Embryonic facial prominence (tissue), 1 donor: ENCODE results near the gene ZFTA.
"Not testable (repeated sequence)": the region's sequence is repeated elsewhere in the genome, so short reads cannot be mapped to it uniquely, and the experiment has no call there.

Source experiments
- DNase-seq: peaks from one replicate; pipeline ENCODE4 v3.0.0-alpha.2; 2016; ENCODE audit errors: extremely low spot score

ZFTA gene

DNA sequence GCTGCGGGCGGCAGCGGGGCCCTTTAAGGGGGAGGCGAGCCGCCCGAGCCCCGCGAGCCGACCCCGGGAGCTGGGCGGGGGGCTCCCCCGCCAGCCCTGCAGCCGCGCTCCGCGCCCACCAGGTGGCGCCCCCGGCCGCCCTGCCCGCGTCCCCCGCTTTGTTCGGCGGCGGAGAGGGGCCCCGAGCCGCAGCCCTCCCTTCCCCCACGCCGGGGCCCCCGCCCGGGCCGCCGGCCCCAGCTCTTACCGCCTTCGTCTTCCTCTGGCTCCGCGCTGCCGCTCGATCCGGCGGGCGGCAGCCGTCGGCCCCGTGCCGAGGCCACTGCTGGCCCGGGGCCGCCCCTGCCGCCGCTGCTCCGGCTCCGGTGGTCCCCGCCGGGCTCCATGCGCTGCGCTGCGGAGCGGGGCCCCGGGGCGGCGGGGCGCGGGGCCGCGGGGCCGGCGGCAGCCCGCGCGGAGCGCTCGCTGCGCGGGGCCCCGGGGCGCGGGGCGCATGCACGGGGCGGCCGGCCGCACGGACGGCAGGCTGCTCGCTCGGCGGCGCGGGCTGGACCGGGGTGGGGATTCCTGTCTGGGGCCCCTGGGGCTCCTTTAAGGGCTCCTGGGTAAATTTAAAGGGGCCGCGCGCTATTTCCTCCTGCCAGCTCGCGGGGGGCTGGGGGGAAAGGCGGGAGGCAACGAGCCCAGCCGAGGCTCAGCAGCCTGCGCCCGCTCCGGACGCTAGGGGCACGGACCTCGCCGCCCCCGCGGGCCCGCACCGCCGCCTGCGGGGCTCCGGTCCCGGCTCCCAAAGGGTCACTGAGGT, at the start of gene ZFTA:
Gene ZFTA, minus strand, starts transcription at position 539 of the 805 bp plus-strand sequence. Its CDS starts 153 bp downstream, at position 386.
- DNase-seq: no peak

DNA sequence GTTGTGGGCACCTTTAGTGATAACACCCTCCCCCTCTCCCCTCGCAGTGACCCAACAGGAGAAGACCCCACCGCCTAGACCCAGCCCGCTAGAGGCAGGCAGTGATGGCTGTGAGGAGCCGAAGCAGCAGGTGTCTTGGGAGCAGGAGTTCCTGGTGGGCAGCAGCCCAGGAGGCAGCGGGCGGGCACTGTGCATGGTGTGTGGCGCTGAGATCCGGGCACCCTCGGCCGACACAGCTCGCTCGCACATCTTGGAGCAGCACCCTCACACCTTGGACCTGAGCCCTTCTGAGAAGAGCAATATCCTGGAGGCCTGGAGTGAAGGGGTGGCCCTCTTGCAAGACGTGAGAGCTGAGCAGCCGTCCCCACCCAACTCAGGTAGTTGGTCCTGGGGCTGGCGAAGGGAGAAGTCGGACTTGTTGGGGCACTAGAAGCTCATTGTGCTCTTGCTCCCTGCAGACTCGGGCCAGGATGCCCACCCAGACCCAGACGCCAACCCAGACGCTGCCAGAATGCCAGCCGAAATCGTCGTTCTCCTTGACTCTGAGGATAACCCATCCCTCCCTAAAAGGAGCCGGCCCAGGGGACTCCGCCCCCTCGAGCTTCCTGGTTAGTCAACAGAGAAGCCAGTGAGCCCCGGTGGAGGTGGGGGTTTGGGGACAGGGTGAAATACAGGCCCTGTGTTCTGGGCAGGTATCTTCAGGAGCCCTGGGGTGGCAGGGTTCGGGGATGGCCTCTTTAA, 49.4 kb upstream of the ZFTA start:
- DNase-seq: no peak

DNA sequence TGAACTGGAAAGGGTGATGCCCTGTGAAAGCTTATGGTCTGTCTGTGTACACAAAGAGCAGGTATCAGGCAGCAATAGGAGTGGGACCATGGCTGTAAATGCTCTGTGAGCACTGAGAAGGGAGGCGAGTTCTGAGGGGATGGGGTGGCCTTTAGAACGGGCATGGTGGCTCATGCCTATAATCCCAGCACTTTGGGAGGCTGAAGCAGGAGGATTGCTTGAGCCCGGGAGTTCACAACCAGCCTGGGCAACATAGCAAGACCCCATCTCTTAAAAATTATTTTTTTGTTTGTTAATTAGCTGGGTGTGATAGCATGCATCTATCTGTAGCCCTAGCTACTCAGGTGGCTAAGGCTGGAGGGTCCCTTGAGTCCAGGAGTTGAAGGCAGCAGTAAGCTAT, 48.2 kb upstream of the ZFTA start:
- DNase-seq: no peak

DNA sequence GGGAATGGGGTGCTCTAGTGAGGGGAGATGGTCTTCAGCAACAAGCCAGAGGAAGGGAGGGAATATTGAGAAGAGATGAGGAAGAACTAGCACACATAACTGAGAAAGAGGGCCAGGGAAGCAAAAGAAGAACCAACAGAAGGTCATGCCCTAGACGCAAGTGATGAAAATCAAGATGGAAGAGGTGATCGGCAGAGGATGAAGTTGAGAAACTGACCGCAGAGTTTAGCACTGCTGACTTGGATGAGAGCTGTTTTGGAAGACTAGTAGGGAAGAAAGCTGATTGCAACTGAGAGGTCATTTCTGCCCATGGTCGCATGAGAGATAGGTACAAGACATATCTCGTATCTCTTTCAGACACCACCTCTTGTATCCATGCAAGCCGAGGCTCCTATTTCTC, 47.6 kb upstream of the ZFTA start:
- no peak for DNase-seq

DNA sequence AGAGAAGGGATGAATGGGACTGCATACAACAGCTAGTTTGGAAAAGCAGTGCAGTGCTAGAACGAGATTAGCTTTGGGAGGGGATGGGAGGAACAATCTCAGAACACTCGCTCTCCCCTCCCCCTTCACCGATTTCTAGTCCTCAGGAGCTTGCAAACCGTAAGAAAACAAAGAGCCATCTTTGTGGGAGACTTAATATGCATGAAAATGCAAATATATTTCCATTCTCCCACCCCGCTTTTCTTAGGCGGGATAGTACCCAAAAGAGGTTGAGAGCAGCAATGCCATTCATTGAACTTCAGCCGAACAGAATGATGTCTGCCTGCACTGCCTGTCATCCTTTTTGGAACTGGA, 45.8 kb upstream of the ZFTA start:
- no peak for DNase-seq

DNA sequence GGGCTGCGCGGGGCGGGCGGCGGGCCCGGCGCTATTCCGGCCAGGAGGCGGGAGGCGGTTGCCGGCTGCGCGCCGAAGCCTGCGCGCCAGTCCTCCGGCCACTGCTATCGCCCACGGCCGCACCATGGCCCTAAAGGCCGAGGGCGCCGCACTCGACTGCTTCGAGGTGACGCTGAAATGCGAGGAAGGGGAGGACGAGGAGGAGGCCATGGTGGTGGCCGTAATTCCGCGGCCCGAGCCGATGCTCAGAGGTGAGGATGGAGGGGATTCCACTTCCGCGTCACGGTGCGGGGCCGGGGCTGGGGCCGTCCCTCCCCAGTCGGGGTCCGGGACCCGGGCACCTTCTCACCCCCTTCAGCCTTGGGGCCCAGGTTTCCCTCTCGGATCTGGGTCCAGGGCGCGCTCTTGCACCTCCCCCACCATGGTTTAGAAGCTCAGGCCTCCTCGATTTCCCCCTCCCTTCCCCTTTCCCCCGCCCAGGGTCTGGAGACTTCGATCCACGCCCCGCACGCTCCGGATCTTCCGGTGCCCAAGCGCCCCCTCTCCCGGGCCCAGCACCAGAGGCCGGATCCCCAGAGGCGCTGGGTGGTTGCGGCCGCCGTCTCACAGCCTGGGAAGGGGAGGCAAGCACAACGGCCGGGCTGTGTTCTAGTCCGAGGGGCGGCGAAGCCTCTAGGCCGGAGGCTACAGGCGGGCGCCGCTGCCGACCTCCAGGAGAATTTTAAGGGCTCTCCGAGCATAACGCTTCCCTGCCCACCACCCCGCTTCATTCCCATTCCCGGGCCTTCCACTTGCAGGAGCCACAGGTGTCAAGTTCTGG, 45.2 kb upstream of the ZFTA start:
- DNase-seq: no peak

DNA sequence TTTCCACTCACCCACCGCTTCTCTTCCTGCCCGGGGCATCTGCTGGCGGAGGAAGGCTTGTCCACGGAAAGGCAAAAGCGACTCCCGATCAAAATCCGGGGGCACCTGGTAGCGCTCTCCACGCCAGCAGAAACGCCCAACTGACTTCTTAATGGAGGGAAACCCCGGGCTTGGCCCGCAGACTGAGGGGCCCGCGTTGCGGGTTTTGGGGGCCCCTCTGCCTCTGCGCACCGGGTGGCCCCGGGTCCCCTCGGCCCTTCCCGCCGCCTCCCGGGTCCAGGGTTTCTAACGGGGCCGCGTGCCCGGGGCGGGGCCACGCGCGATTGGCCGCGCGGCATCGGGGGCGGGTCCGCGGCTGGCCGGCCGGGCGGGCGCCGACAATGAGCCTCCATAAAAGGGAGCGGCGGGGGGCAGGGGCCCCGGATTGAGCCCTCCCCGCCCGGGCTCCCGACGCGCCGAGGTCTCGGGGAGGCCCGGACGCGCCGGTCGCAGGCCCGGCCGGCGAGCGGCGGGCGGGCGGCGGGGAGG, 44.5 kb upstream of the ZFTA start, which contains the start of gene SPINDOC:
Gene SPINDOC, plus strand, starts transcription at position 422 of the 528 bp plus-strand sequence. CDS start 231 bp downstream, outside the sequence.
- no peak for DNase-seq

DNA sequence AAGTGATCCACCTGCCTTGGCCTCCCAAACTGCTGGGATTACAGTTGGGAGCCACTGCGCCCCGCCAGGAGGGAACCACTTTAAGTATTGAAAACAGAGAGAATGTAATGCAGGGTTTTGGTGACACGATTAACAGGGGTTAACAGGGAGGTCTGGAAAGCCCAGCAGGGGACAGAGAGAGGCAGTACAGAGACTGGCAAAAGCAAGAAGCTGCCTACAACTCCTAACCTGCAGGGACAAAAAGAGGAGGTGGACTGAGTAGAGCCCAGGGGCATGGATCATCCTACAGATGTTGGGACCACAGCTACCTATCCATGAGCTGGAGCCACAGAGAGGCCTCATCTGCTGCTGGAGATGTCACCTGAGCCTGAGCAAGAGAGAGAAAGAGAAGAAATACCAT, 42.9 kb upstream of the ZFTA start:
- DNase-seq: no peak

DNA sequence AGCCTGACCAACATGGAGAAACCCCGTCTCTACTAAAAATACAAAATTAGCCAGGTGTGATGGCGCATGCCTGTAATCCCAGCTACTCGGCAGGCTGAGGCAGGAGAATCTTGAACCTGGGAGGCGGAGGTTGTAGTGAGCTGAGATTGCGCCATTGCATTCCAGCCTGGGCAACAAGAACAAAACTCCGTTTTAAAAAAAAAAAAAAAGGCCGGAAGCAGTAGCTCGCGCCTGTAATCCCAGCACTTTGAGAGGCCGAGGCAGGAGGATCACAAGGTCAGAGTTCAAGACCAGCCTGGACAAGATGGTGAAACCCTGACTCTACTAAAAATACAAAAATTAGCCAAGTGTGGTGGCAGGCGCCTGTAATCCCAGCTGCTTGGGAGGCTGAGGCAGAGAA, 41.8 kb upstream of the ZFTA start:
- not testable (repeated sequence) for DNase-seq

DNA sequence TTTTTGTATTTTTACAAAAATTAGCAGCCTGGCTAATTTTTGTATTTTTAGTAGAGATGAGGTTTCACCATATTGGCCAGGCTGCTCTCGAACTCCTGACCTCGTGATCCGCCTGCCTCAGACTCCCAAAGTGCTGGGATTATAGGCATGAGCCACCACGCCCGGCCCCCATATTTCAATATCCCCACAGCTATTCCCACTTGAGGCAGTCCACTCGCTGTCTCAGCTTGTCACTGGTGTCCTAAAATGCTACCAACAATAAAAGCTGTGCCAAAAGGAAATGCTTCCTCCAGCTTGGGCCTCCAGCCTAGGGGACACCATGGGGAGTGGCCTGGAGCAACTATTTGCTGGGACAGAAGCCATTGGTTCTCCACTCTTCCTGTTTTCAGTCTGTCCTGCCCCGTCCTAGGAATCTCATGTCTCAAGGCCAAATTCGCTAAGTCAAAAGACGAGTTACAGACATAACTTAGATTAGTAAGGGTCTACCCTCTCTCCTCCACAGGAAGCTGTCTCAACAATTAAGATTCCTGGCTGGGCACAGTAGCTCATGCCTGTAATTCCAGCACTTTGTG, 37.4 kb upstream of the ZFTA start:
- DNase-seq: no peak

DNA sequence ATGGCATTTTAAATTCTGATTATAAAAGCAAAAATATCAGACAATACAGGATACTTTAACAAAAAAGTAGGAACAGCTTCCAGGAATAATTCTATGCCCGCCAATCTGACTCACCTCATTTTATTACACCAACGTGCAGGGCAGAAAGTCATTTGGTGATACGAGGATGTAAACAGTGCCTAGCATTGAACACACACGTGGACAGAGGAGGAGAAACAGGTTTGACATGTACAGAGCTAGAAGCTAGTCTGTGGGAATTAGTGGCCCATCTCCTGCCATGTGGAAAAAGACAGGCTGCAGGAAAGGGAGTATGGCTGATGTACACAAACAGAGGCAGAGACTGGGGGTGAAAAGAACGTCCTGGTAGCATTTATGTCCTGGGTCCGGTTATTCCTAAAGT, 35.7 kb upstream of the ZFTA start:
- no peak for DNase-seq

DNA sequence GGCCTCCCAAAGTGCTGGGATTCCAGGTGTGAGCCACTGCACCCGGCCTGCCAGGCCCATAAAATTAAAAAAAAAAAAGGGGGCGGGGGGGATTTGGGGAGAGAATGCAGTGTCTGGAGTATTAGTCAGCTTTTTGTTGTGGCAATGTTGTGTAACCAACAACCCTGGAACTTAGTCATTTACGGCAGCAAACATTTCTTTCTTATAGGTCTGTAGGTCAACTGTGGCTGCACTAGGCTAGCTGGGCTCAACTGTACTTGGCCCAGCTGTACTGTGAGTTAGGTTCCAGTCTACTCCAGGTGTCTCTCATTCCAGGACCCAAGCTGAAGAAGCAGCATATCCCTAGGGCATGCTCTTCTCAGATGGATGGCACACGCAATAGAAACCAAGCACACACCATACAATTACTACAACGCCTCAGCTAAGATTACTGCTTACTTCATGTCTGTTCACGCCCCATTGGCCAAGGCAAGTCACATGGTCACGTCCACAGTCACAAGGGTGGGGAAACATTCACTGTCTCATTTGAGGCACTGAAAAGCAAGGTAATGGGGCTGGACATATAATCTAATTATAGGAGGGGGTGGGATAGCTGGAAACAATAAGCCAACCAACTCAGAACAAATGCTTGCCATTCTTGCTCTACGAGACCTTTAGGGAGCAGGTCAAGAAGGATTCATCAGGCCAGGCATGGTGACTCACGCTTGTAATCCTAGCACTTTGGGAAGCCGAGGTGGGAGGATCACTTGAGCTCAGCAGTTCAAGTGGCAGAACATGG, 34.3 kb upstream of the ZFTA start:
- DNase-seq: no peak

DNA sequence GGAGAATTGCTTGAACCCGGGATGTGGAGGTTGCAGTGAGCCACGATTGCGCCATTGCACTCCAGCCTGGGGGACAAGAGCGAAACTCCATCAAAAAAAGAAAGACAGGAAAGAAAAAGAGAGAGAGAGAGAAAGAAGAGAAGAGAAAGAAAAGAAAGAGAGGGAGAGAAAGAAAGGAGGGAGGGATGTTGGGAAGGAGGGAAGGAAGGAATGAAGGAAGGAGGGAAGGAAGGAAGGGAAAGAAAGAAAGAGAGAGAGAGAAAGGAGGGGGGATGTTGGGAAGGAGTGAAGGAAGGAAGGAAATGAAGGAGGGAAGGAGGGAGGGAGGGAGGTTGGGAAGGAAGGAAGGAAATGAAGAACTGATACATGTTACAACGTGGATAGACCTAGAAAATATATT, 32.3 kb upstream of the ZFTA start:
- no peak for DNase-seq

DNA sequence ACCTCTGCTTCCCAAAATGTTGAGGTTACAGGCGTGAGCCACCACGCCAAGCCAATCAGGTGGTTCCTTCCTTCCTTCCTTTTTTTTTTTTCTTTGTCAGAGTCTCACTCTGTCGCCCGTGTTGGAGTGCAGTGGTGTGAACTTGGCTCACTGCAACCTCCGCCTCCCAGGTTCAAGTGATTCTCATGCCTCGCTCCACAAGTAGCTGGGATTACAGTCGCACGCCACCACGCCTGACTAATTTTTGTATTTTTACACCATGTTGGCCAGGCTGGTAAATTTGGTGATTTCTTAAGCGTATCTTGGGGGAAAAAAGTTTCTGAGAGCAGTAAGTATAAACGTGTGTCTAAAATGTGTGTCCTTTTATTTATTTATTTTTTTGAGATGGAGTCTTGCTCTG, 26.5 kb upstream of the ZFTA start:
- DNase-seq: no peak

DNA sequence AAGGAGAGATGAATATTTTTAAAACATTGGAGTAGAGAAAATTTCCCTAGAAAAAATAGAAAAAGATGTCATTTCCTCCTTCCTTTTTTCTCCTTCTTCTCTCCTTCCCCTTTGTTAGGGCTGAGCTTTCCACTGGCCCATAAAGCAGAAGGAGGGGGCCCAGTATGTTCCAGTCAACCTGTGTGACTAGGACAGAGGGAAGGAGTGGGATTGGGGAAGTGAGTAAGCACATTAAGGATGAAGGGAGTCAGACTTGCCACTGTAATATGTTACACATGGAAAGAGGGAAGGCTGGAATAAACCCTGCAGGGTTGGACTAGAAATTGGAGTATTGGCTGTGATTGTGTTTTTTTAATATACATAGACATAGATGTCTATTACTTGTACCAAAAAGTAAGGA, 24.6 kb upstream of the ZFTA start:
- no peak for DNase-seq

DNA sequence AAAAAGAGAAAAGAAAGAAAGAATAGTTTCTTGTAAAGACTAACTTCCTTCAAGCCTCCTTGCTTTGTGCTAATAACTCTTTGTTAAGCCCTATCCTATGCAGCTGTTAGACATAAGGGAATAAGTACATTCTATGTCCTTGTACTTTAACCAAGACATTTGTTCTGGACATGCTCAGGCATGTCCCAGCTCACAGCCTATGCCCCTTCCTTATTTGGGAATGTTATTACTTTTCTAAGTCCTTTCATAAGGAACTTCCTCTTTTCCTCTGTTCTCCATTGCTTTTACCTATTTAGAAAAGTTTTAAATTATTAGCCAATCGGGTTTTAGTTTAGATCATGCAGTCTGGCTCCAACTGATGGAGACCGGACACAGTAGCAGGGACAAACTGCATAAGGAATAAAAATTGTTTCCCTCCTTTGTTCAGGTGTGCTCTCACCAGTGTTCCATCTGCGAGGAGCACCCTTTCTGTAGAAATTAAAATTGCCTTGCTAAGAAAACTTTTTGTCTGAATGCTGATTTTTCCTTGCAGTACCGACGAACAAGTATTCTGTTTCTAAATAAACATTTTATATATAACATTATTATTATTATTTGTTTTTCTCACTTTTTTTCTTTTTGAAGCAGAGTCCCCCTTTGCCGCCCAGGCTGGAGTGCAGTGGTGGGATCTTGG, 23.1 kb upstream of the ZFTA start:
- DNase-seq: no peak

DNA sequence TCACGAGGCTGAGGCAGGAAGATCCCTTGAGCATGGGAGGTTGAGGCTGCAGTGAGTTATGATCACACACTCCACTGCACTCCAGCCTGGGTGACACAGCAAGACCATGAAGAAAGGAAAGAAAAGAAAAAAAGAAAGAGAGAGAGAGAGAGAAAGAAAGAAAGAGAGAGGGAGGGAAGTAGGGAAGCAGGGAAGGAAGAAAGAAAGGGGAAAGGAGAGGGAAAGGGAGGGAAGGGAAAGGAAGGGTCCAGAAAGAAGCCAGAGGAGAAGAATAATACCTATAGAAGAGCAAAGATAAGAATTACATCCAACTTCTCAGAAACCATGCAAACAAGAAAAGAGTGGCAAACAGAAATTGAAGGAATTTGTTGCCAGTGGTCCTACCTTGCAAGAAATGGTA, 17.2 kb upstream of the ZFTA start:
- DNase-seq: no peak

DNA sequence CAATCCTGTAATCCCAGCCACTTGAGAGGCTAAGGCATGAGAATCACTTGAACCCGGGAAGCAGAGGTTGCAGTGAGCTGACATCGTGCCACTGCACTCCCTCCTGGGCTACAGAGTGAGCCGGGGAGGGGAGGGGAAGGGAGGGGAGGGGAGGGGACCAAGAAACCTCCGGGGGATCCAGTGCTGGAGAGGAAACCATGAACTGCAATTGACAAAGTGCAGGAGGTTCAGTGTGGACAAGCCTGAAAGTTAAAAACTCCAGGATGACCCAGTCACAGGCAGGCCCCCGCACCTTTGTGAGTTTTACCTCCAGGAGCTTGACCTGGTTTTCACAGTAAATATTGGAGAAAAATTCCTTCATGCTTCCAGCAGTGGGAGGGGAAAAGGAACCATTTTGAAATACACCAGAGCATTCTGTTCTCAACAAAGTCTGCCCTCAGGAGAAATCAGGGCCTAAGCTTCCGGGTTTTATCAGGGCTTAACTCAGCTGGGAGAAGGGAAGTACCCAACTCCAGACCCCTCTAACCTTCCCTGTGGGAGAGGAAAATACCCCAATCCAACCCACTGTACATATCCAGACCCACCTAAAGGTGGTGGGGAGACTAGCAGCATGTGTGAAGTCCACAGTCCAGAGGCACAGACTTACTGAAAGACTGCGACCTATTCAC, 15.5 kb upstream of the ZFTA start:
- DNase-seq: no peak

DNA sequence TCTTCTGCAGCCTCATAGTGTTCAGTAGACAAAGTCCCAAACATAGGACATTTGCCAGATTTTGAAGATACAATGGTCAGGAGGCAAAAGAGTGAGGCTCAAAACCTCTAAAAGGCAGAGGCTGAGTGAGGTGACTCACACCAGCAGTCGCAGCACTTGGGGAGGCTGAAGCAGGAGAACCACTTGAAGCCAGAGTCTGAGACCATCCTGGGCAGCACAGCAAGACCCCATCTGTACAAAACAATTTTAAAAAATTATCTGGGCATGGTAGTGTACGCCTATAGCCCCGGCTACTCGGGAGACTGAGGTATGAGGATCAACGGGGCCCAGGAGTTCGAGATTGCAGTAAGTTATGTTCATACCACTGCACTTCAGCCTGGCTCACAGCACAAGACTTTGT, 14.2 kb upstream of the ZFTA start:
- DNase-seq: no peak

DNA sequence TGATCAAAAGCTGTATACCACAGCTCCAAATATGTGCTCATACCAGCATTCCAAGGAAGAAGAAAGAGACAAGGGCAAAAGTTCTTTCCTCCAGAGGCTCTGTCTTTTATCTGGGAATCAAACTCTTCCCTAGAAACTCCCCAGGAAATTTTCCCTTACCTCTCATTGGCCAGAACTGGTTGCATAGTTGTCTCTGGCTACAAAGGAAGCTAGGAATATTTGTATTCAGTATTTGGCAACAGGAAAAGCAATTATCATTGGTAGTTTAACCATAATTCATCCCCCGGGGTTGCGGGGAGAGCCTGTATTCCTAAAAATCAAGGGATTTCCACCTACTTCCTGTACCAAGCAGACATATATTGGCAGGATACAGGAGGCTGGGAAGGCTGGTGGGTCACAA, 10.5 kb upstream of the ZFTA start:
- DNase-seq: no peak
